Breast epithelium (tissue), 4 donors: ENCODE data around the gene DPY19L3. TPM values are rescaled to one million over a fixed set of nuclear protein-coding genes. Genes with fewer than 3 reads are reported as not detected.
"Not testable (repeated sequence)": the region's sequence is repeated elsewhere in the genome, so short reads cannot be mapped to it uniquely, and the experiment has no call there.

Experiments used
- DNase-seq, 2 donors: peaks; one replicate each; pipeline ENCODE4 v3.0.0-alpha.2; 2019; ENCODE audit warnings: low spot score in 2 of 2
- H3K27ac ChIP-seq, 2 donors: fragments of 200-600 bp; sonication (generic) in 1 of 2; one replicate each; pipeline ENCODE4 v1.5.1; 2016 to 2019; ENCODE audit warnings: mild to moderate bottlenecking in 1 of 2
- H3K27me3 ChIP-seq, 2 donors: fragments of 200-600 bp; sonication (generic) in 1 of 2; one replicate each; pipeline versions ENCODE4 v1.5.1 to v1.6.0; 2017 to 2019; ENCODE audit warnings: control low read depth in 1 of 2, mild to moderate bottlenecking in 1 of 2
- H3K36me3 ChIP-seq: fragments of 200-600 bp; one replicate; pipeline ENCODE4 v1.5.1; 2019
- H3K4me1 ChIP-seq, 2 donors: fragments of 200-600 bp; sonication (generic); one replicate each; pipeline ENCODE4 v1.5.1; 2016 to 2019; ENCODE audit warnings: control low read depth in 1 of 2
- H3K4me3 ChIP-seq, 3 donors: fragments of 200-600 bp; sonication (generic); 1 replicate in 2 of 3; 2 replicates in 1 of 3; pipeline ENCODE4 v1.5.1; 2016 to 2019; ENCODE audit warnings: mild to moderate bottlenecking in 3 of 3, moderate library complexity in 2 of 3
- H3K9me3 ChIP-seq, 2 donors: fragments of 200-600 bp; sonication (generic) in 1 of 2; one replicate each; pipeline ENCODE4 v1.5.1; 2016 to 2019; ENCODE audit warnings: control low read depth in 1 of 2
- POLR2A ChIP-seq: fragments of 450-650 bp; IDR thresholded peaks from one replicate; pipeline ENCODE4 v1.6.1; 2016; ENCODE audit warnings: antibody characterized with exemption, mild to moderate bottlenecking, moderate library complexity
- POLR2AphosphoS5 ChIP-seq, 3 donors: sonication (generic); formaldehyde crosslinking; IDR thresholded peaks; one replicate each; pipeline ENCODE4 v1.6.1; 2017; ENCODE audit warnings: antibody characterized with exemption in 3 of 3
- intact Hi-C: fragments of 100-400 bp; cut with DNase I; formaldehyde crosslinking; loops from one replicate; pipeline ENCODE4 v1.15.1; 2023; ENCODE audit warnings: low total_unique reads
- total RNA-seq, 3 donors: library from RNA; depleted of rRNA; stranded (reverse); fragments of >200 nt; gene quantifications; one replicate each; pipeline ENCODE4 v1.1.0, GENCODE V29; 2016
- TF ChIP-seq, protein P1 (sequence below), 3 donors: fragments of 450-650 bp; IDR thresholded peaks; one replicate each; pipeline ENCODE4 v1.5.1; 2016 to 2017; ENCODE audit warnings: antibody characterized with exemption in 3 of 3, mild to moderate bottlenecking in 3 of 3, moderate library complexity in 3 of 3

DPY19L3 gene
- total RNA-seq, 3 donors from 2014 or later: 23.8 to 33.1 (median 25.8) TPM

DNA sequence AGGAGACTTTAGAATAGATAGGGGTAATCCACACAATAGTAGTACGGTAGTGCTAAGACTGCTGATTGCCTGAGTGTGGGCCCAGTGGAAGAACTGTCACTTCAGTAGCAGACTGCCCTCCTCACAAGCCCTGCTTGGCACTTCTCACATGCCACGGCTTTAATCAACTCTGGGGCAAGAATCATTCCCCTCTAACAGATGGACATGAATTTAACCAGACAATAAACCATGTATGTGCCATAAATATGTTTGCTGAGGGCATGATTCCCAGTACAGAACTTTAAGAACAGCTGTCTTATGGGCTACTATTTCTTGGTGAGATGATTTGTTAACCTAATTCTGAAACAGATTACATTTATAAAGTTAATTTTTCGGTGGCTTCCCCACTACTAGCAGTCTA lies 22.0 kb downstream of the DPY19L3 start:
- no peak for TF ChIP-seq POLR2A
- TF ChIP-seq, protein P1, sequence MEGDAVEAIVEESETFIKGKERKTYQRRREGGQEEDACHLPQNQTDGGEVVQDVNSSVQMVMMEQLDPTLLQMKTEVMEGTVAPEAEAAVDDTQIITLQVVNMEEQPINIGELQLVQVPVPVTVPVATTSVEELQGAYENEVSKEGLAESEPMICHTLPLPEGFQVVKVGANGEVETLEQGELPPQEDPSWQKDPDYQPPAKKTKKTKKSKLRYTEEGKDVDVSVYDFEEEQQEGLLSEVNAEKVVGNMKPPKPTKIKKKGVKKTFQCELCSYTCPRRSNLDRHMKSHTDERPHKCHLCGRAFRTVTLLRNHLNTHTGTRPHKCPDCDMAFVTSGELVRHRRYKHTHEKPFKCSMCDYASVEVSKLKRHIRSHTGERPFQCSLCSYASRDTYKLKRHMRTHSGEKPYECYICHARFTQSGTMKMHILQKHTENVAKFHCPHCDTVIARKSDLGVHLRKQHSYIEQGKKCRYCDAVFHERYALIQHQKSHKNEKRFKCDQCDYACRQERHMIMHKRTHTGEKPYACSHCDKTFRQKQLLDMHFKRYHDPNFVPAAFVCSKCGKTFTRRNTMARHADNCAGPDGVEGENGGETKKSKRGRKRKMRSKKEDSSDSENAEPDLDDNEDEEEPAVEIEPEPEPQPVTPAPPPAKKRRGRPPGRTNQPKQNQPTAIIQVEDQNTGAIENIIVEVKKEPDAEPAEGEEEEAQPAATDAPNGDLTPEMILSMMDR (IDR thresholded peaks at IDR 0.05): no peak
- no peak for TF ChIP-seq POLR2AphosphoS5 (IDR thresholded peaks at IDR 0.05)
- no peaks in the 10 kb centered on the region for H3K4me1 ChIP-seq
- H3K9me3 ChIP-seq: no peaks in the 10 kb centered on the region
- no peaks in the 10 kb centered on the region for H3K27me3 ChIP-seq
- H3K4me3 ChIP-seq: no peak overlapping the region
- no peak overlapping the region for H3K27ac ChIP-seq
- intact Hi-C loops: no loop called here
- DNase-seq: no peak
- no peaks in the 10 kb centered on the region for H3K36me3 ChIP-seq

DNA sequence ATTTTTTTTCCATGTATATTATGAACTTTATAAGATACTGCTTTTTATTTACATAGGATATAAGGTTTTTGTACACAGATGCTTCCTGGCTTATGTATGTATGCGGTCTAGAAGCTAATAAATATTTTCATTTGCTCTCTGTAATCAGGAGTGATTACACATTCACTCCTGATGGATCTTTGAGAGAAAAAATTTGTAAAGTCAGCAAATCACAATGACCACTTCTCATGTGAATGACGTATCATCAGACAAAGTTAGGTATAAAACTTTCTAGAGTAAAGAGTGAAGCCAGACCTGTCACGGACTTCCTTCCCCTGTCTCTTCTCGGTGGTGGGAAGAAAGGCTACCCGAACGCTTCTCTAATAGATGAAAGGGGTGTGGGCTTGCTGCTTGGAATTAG lies 31.1 kb downstream of the DPY19L3 start:
- H3K27ac ChIP-seq: no peak overlapping the region
- H3K4me3 ChIP-seq: no peak overlapping the region
- intact Hi-C loops: no loop called here
- no peaks in the 10 kb centered on the region for H3K27me3 ChIP-seq
- H3K4me1 ChIP-seq: no peaks in the 10 kb centered on the region
- TF ChIP-seq POLR2A: no peak
- TF ChIP-seq, protein P1 (IDR thresholded peaks at IDR 0.05): no peak
- no peak for TF ChIP-seq POLR2AphosphoS5 (IDR thresholded peaks at IDR 0.05)
- H3K9me3 ChIP-seq: no peaks in the 10 kb centered on the region
- H3K36me3 ChIP-seq: no peaks in the 10 kb centered on the region
- no peak for DNase-seq

DNA sequence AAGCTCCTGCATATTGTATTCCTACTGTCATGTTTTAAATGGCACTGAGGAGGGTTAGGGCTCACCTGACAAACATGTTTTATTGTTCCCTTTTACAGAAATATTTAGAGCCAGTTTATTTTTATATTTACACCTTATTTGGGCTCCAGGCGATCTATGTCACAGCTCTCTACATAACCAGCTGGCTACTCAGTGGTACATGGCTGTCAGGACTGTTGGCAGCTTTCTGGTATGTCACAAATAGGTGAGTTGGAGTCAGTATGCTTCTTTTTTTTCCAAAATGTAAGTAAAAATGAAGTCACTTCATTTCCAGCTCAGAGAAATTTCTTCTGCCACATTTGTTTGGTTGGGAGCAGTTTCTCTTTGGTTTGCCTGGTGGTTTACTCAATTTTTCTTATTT lies 31.5 kb downstream of the DPY19L3 start:
- TF ChIP-seq POLR2AphosphoS5 (IDR thresholded peaks at IDR 0.05) (no peak), POLR2A (no peak)
- TF ChIP-seq, protein P1 (IDR thresholded peaks at IDR 0.05): no peak
- no peak for DNase-seq
- Histone ChIP-seq H3K27ac (no peak overlapping the region), H3K9me3 (no peaks in the 10 kb centered on the region), H3K4me1 (no peaks in the 10 kb centered on the region), H3K27me3 (no peaks in the 10 kb centered on the region), H3K36me3 (no peaks in the 10 kb centered on the region), H3K4me3 (no peak overlapping the region)
- intact Hi-C loops: no loop called here

DNA sequence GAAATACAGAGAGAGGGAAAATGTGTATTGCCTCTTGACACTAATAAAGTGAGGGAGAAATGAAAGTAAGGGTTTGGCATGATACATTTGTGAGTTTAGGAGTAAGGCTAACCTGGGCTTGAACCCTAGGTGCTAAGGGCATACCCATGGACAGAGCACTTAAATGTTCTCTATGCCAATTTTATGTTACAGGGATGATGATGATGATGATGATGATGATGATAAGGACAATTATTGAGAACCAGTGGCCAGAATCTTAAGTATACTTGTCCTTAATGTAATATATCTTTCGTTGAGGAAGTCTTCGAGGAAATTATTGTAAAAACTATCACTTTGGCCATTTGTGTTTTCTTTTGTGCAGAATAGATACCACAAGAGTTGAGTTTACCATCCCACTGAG lies 33.2 kb downstream of the DPY19L3 start:
- DNase-seq: no peak
- Histone ChIP-seq H3K36me3 (no peaks in the 10 kb centered on the region), H3K4me1 (no peaks in the 10 kb centered on the region), H3K27ac (no peak overlapping the region), H3K9me3 (no peaks in the 10 kb centered on the region), H3K4me3 (no peak overlapping the region), H3K27me3 (no peaks in the 10 kb centered on the region)
- no peak for TF ChIP-seq POLR2A
- intact Hi-C loops: no loop called here

DNA sequence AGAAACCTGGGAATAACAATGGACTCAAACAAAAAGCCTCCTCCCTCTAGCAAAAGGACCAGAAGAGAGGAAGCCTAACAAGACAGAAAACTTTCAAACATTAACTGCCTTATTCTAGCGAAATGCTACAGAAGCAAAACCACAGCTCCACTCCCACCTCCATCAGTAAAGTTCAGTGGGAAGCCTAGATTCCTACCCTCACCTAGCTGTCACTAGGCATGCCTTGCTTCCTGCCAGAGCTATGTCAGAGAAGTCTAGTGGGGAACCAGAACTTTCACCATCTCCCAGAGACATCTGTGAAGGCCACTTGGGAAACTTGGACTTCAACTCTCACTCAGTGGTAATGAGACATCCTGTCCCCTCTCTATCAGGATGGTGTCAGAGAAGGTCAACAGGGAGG lies 37.1 kb downstream of the DPY19L3 start:
- Histone ChIP-seq H3K36me3 (no peaks in the 10 kb centered on the region), H3K27me3 (no peaks in the 10 kb centered on the region), H3K9me3 (no peaks in the 10 kb centered on the region), H3K4me3 (no peak overlapping the region), H3K4me1 (no peaks in the 10 kb centered on the region), H3K27ac (no peak overlapping the region)
- intact Hi-C loops: no loop called here
- no peak for DNase-seq
- TF ChIP-seq, protein P1 (IDR thresholded peaks at IDR 0.05): no peak
- TF ChIP-seq POLR2A (no peak), POLR2AphosphoS5 (IDR thresholded peaks at IDR 0.05) (no peak)

DNA sequence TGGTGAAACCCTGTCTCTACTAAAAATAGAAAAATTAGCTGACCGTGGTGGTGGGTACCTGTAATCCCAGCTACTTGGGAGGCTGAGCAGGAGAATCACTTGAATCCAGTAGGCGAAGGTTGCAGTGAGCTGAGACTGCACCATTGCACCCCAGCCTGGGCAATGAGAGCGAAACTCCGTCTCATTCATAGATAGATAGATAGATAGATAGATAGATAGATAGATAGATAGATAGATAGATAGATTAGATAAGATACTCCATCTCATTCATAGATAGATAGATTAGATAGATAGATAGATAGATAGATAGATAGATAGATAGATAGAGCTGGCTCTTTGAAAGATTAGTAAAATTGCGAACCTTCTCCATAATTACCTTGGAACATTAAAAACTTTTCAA lies 42.0 kb downstream of the DPY19L3 start:
- DNase-seq, H3K4me3 ChIP-seq: not testable (repeated sequence)

More for the DNA sequence above, 42.0 kb downstream of the DPY19L3 start:
- H3K36me3 ChIP-seq, H3K9me3 ChIP-seq, H3K27me3 ChIP-seq, H3K27ac ChIP-seq, H3K4me1 ChIP-seq, intact Hi-C loops: not testable (repeated sequence)
